NCI-H2107 treated with DMSO at 0.1 percent for 48 hours (cell line): ENCODE data around the gene ANKRD13D.
"Not testable (repeated sequence)": the region's sequence is repeated elsewhere in the genome, so short reads cannot be mapped to it uniquely, and the experiment has no call there.

Experiments
- DNase-seq: peaks from one replicate; lab custom pipeline; 2025; ENCODE audit not compliant: unreplicated experiment; lab: John Stamatoyannopoulos, UW

Gene ANKRD13D

GRCh38 chr11:67289226-67289650, at the start of gene ANKRD13D:
ANKRD13D (plus strand) TSS chr11:67289303; CDS start chr11:67289461, 158 bp downstream.
- DNase-seq: no peak

- peak; percentile 97 for DNase-seq
Observed at GRCh38 chr11:67239783-67240575, 49.1 kb upstream of the ANKRD13D start.

DNA sequence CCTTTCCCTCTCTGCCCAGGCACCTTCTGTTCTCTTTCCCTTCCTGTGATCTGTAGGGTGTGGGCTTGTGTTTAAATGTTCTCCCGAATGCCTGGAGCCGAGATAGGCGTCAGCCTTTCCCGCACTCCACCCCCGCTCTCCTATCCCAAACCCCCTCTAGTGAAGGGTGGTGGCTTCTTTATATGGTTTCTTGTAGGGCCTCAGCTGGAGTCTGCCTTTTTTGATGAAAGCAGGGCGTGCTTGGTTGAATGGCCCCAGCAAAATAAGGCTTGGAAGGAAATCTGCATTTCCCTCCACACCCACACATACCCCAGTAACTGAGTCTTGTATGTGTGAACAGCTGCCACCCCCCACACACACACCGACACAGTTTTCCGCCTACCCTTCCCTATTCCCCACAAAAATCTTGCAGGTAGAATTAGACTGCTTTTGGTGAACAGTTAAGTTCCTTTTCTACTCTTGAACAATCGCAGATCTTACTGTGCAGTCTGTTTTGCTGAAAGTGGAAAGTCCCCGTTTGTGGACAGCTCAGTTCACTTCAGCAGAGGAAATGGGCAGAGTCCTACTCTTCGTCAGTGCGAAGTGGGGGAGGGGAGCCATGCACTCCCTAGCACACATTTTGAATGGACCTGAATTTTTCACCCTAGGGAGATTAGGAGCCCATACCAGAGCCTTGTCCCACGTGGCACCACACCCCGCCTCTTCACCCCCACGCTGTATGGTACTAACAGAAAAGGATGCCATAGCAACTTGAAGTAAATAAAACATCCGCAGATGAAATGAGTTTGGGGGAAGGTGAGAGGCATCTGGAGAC, 48.3 kb upstream of the ANKRD13D start:
- peak; percentile 16 for DNase-seq

- no peak for DNase-seq
Observed at GRCh38 chr11:67242548-67242947, 46.6 kb upstream of the ANKRD13D start.

GRCh38 chr11:67243051-67243450, 46.1 kb upstream of the ANKRD13D start:
- no peak for DNase-seq

DNA sequence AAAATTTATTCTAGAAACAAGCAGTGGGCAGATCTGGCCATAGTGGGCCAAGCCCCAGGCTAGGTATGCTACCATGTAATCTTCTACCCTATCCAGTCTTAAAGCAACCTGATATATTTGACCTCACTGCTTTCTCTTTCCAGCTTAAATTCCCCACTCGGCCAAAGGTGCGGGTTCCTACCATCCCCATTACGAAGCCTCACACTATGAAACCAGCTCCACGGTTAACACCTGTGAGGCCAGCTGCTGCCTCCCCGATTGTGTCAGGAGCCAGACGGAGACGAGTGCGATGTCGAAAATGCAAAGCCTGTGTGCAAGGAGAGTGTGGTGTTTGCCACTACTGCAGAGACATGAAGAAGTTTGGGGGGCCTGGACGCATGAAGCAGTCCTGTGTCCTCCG, 44.1 kb upstream of the ANKRD13D start:
- DNase-seq: no peak

DNA sequence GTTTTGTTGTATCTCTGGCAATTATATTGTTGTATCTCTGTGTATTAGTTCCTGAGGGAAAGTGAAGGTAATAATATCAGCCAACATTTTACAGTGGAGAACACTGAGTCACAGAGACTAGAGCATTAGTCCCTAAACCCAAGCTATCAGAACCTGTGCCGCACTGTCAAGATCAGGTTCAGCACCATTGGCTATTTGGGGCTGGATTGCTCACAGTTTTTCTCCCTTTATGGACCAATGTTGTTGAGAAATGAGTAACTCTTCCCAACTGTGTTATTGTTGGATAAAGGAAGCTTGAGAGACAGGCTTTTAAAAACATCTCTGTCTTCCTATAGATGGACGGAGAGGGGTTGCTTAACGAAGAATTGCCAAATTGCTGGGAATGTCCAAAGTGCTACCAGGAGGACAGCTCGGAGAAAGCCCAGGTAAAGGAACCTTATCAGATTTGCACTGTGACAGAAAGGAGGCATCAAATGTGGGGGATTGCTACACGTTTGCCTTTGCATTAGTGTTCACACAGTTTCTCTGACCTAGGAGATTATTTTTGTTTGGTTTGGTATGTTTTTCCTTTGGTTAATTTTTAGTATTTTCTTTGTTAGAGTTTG, 41.1 kb upstream of the ANKRD13D start:
- no peak for DNase-seq

- no peak for DNase-seq
Observed at GRCh38 chr11:67248653-67249052, 40.5 kb upstream of the ANKRD13D start.

DNA sequence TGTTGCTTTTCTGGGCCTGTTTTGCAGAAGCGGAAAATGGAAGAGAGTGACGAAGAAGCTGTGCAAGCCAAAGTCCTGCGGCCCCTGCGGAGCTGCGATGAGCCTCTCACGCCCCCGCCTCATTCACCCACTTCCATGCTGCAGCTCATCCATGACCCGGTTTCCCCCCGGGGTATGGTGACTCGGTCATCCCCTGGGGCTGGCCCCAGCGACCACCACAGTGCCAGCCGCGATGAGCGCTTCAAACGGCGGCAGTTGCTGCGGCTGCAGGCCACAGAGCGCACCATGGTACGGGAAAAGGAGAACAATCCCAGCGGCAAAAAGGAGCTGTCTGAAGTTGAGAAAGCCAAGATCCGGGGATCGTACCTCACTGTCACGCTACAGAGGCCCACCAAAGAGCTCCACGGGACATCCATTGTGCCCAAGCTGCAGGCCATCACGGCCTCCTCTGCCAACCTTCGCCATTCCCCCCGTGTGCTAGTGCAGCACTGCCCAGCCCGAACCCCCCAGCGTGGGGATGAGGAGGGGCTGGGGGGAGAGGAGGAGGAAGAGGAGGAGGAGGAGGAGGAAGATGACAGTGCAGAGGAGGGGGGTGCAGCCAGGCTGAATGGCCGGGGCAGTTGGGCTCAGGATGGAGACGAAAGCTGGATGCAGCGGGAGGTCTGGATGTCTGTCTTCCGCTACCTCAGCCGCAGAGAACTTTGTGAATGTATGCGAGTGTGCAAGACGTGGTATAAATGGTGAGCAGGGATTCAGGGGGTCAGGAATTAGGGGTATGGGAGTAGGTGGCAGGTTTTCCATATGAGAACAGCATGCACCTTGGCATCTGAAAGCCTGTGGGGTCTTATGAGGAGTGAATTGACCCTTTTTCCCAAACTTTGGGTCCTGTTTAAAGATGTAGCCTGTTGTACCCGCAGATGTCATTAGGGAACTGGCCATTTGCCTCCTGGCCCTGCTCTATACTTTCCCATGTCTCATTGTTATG, 38.8 kb upstream of the ANKRD13D start:
- no peak for DNase-seq

DNA sequence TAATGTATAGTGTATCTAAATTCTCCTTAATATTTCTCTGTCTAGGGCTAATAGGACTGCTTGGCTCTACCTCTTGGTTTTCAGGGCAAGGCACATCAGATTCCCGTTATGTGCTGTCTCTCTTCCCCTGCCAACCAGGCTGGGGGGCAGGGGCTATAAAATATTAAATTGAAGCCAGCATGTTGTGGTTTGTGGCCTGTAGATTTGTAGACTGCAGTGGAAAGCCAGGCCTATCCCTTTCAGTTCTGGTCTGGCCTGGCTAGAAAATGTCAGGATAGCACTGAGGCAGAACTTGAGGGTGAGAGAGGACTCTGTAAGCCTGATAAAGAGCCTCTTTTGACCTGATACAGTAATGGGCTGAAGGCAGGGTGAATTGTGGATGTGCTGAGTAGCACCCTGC, 37.3 kb upstream of the ANKRD13D start:
- DNase-seq: no peak

GRCh38 chr11:67252831-67253239, 36.3 kb upstream of the ANKRD13D start:
- no peak for DNase-seq

- DNase-seq: no peak
Observed at GRCh38 chr11:67253872-67254624, 35.1 kb upstream of the ANKRD13D start.

- no peak for DNase-seq
Observed at GRCh38 chr11:67254798-67255197, 34.3 kb upstream of the ANKRD13D start.

GRCh38 chr11:67255353-67255752, 33.8 kb upstream of the ANKRD13D start:
- no peak for DNase-seq

- DNase-seq: no peak
Observed at GRCh38 chr11:67255864-67256263, 33.2 kb upstream of the ANKRD13D start.

- no peak for DNase-seq
Observed at GRCh38 chr11:67256477-67257135, 32.5 kb upstream of the ANKRD13D start.

- DNase-seq: no peak
Observed at GRCh38 chr11:67260406-67260805, 28.7 kb upstream of the ANKRD13D start.

DNA sequence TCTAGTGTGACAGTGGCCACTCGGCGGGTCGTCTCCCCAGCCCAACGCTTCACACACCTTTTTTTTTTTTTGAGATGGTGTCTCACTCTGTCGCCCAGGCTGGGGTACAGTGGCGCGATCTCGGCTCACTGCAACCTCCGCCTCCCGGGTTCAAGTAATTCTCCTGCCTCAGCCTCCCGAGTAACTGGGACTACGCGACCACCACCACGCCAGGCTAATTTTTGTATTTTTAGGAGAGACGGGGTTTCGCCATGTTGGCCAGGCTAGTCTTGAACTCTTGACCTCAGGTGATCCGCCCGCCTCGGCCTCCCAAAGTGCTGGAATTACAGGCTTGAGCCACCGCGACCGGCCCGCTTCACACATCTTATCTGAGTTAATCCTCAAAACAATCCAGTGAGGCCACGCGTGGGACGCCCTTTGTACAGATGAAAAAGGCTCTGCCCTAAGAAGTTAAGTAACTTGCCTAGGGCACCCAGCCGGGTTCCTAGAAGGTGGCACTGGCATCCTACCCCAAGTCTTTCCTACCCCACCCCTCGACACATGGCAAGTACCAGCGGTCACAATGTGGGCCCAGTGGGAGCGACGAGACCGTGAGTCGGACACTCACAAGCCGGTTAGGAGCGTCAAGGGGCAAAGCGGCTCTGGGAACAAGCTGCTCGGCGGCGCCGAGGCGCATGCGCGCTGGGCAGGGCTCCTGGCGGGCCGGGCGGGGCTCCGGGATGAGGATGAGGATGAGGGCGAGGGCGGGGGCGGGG, 28.0 kb upstream of the ANKRD13D start:
- DNase-seq: not testable (repeated sequence)

DNA sequence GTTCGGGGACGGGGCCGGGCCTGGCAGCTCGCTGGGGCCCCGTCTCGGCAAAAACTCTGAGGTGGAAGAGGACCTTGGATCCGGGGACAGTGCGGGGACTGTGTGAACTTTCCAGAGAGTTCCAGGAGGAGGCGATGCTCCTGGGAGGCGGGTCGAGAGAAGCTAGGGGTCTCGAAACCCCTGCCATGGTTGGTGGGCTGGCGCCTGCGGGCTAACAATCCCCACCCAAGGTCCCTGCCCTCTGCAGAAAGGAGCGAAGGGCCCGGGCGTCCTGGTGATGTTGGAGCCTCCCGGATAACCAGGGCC, 27.5 kb upstream of the ANKRD13D start:
- DNase-seq: no peak
